MCF 10A (cell line): ENCODE data around the gene FNDC11. TPM values are rescaled to one million over a fixed set of nuclear protein-coding genes. Genes with fewer than 3 reads are reported as not detected.

Experiments used
- BruUV-seq: library from RNA; stranded (reverse); fragments of 400-500 nt; replicated peaks from 2 replicates; lab custom pipeline; 2021; lab: Mats Ljungman, UMichigan
- CTCF ChIA-PET: fragments of 300-600 bp; sonication (Branson Sonifier 250); formaldehyde crosslinking; extraction: SDS; loops from one replicate; lab custom pipeline; 2021; ENCODE audit warnings: antibody characterized with exemption, inconsistent platforms; lab: Yijun Ruan, JAX
- POLR2A ChIA-PET: fragments of 300-600, 350-650 bp; sonication (Branson Sonifier 250); formaldehyde crosslinking; extraction: SDS; loops from one replicate; lab custom pipeline; 2020; ENCODE audit warnings: antibody characterized with exemption, inconsistent platforms; lab: Yijun Ruan, JAX
- DNase-seq: peaks from one replicate; pipeline ENCODE4 v3.0.0-alpha.2; 2018; ENCODE audit not compliant: unreplicated experiment
- H3K27ac Mint-ChIP-seq: one replicate; pipeline ENCODE4 v1.8.0; 2022; ENCODE audit warnings: mild to moderate bottlenecking, low read depth, mixed read lengths; ENCODE audit not compliant: unreplicated experiment
- H3K27me3 Mint-ChIP-seq: one replicate; pipeline ENCODE4 v1.8.0; 2022; ENCODE audit warnings: mixed read lengths; ENCODE audit not compliant: insufficient read depth, unreplicated experiment
- H3K36me3 Mint-ChIP-seq: one replicate; pipeline ENCODE4 v1.8.0; 2022; ENCODE audit warnings: mild to moderate bottlenecking, moderate library complexity, mixed read lengths; ENCODE audit not compliant: insufficient read depth, unreplicated experiment
- H3K4me1 Mint-ChIP-seq: one replicate; pipeline ENCODE4 v1.8.0; 2022; ENCODE audit warnings: mixed read lengths; ENCODE audit not compliant: insufficient read depth, unreplicated experiment
- H3K4me3 Mint-ChIP-seq: one replicate; pipeline ENCODE4 v1.8.0; 2022; ENCODE audit warnings: mild to moderate bottlenecking, moderate library complexity, mixed read lengths; ENCODE audit not compliant: unreplicated experiment
- H3K9me3 Mint-ChIP-seq: one replicate; pipeline ENCODE4 v1.8.0; 2022; ENCODE audit warnings: mixed read lengths; ENCODE audit not compliant: unreplicated experiment
- CTCF ChIP-seq: fragments of 200-600 bp; IDR thresholded peaks from one replicate; pipeline ENCODE4 v1.8.0; 2022; ENCODE audit warnings: antibody characterized with exemption, mild to moderate bottlenecking; ENCODE audit not compliant: unreplicated experiment
- intact Hi-C: fragments of 100-400 bp; cut with micrococcal nuclease; formaldehyde crosslinking; loops from 2 replicates; pipeline ENCODE4 v1.14.1; 2022
- total RNA-seq: library from RNA; stranded (reverse); gene quantifications from 2 replicates; pipeline ENCODE4 v1.2.3, GENCODE V29; 2022

The FNDC11 gene
- total RNA-seq, 1 experiment from 2014 or later, result 2.4 TPM

DNA sequence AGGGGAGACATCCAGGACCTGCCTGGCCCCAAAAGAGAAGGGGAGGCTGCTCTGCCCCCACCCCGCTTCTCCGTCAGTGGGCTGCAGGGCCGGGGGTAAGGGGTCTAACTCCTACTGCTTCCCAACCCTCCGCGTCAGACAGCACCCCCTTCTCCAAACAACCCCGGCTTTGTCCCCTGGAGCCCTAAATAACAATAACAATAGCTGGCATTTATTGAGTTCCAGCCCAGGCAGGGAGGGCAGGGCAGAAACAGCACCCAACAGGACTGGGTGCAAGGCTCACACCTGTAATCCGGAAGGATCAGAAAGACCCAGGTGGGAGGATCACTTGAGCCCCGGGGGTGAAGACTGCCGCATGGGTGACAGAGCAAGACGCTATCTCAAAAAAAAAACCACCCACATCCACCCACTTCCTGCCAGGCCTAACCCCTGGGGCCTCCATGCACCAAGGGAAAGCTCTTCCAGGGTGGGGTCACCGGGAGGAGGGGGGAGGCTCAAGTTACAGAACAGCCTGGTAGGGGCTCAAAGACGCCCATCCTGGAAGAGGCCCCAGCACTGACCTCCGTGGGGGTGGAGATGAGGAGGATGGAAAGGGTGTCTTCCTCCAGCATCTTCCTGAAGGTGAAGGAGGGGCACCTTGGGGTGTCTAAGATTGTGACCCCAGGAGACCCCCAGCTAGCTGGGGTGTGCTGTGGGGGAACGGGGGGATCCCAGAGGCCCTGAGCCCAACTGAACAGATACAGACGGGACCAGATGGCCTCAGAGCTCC lies 1.3 kb upstream of the FNDC11 start:
- Mint-ChIP-seq H3K4me1 (no peaks in the 10 kb centered on the region), H3K27me3 (no peaks in the 10 kb centered on the region), H3K4me3 (no peak overlapping the region), H3K27ac (no peak overlapping the region), H3K36me3 (no peaks in the 10 kb centered on the region), H3K9me3 (no peaks in the 10 kb centered on the region)
- intact Hi-C loops, result no loop called here
- no peak for DNase-seq
- TF ChIP-seq CTCF, result no peak
- no TSS peak for BruUV-seq
- ChIA-PET CTCF (interaction anchor here (0.6 to 1.0 kb wide), 3 partner anchors 57 to 242 kb away, joined by 3 to 4 read pairs (median 3); no protein-coding TSS in a partner anchor), POLR2A (interaction anchor here (0.6 to 1.7 kb wide), 2 partner anchors 9 to 313 kb away, joined by 4 to 6 read pairs; partner anchors contain the start of gene TPD52L2)

GRCh38 chr20:63553251-63553932 lies 567 bp upstream of the FNDC11 start:
- H3K27ac Mint-ChIP-seq, result no peak overlapping the region
- no TSS peak for BruUV-seq
- no peak for TF ChIP-seq CTCF
- ChIA-PET CTCF (interaction anchor here (0.6 kb wide), 1 partner anchor 243 kb away, joined by 3 read pairs; no protein-coding TSS in a partner anchor), POLR2A (no interaction called here)
- no peaks in the 10 kb centered on the region for H3K36me3 Mint-ChIP-seq
- no peaks in the 10 kb centered on the region for H3K4me1 Mint-ChIP-seq
- no peaks in the 10 kb centered on the region for H3K27me3 Mint-ChIP-seq
- no peaks in the 10 kb centered on the region for H3K9me3 Mint-ChIP-seq
- peak overlapping the region; percentile 10 for H3K4me3 Mint-ChIP-seq
- intact Hi-C loops, result no loop called here
- peak; percentile 75 for DNase-seq

- Mint-ChIP-seq H3K27me3 (no peaks in the 10 kb centered on the region), H3K4me1 (no peaks in the 10 kb centered on the region), H3K4me3 (no peak overlapping the region), H3K27ac (no peak overlapping the region), H3K36me3 (no peaks in the 10 kb centered on the region), H3K9me3 (no peaks in the 10 kb centered on the region)
- CTCF ChIA-PET, result interaction anchor here (0.5 kb wide), 1 partner anchor 441 kb away, joined by 3 read pairs; no protein-coding TSS in a partner anchor
- DNase-seq, result no peak
- intact Hi-C loops, result no loop called here
- POLR2A ChIA-PET, result interaction anchor here (0.5 to 1.9 kb wide), 4 partner anchors 10 to 341 kb away, joined by 3 to 6 read pairs (median 4); no protein-coding TSS in a partner anchor
- no peak for TF ChIP-seq CTCF
- BruUV-seq, result no TSS peak
Observed at GRCh38 chr20:63554361-63555278, 661 bp downstream of the FNDC11 start.
